Measurements from ENCODE around the gene SNRNP27. TPM values are rescaled to one million over a fixed set of nuclear protein-coding genes. Genes with fewer than 3 reads are reported as not detected.

SNRNP27 gene
- total and polyA plus RNA-seq, 2 of the 8 experiments (the other 6 are each of a cell fraction or from before 2014, with no cell fraction given), result 11.1 to 40.5 TPM

GRCh38 chr2:69948963-69949645 is 55.3 kb downstream of the SNRNP27 start (continued):
- TF ChIP-seq EZH2 (IDR thresholded peaks at IDR 0.05; ENCODE audit: low read depth, low read length, severe bottlenecking) (no peak), HDAC6 (IDR thresholded peaks at IDR 0.05; ENCODE audit: low read depth, low read length) (no peak), TCF12 (IDR thresholded peaks at IDR 0.05; ENCODE audit: low read depth, low read length) (no peak)

Data from H1 (cell line).